Vagina (tissue), 2 donors: Measurements from ENCODE around the gene RFT1. TPM values are rescaled to one million over a fixed set of nuclear protein-coding genes. Genes with fewer than 3 reads are reported as not detected.

ENCODE experiments used
- DNase-seq, 2 donors: peaks; one replicate each; pipeline ENCODE4 v3.0.0-alpha.2; 2017; ENCODE audit errors: extremely low spot score in 2 of 2
- H3K27ac ChIP-seq: fragments of 200-600 bp; sonication (generic); one replicate; pipeline ENCODE4 v1.5.1; 2019
- H3K27me3 ChIP-seq: fragments of 200-600 bp; sonication (generic); one replicate; pipeline ENCODE4 v1.5.1; 2019
- H3K36me3 ChIP-seq, 2 donors: fragments of 200-600 bp; sonication (generic); one replicate each; pipeline ENCODE4 v1.5.1; 2017 to 2019
- H3K4me1 ChIP-seq: fragments of 200-600 bp; sonication (generic); one replicate; pipeline ENCODE4 v1.5.1; 2019
- H3K4me3 ChIP-seq, 2 donors: fragments of 200-600 bp; sonication (generic); 1 replicate in 1 of 2; 2 replicates in 1 of 2; pipeline ENCODE4 v1.5.1; 2016 to 2019
- H3K9me3 ChIP-seq: fragments of 200-600 bp; sonication (generic); one replicate; pipeline ENCODE4 v1.5.1; 2019
- CTCF ChIP-seq, 3 experiments: fragments of 450-650 bp in 2 of 3; fragments of 200-600 bp in 1 of 3; sonication (generic) in 1 of 3; IDR thresholded peaks; one replicate each; pipeline ENCODE4 v1.5.1; 2017 to 2019; ENCODE audit warnings: antibody characterized with exemption in 3 of 3, mild to moderate bottlenecking in 2 of 3, moderate library complexity in 2 of 3
- POLR2A ChIP-seq, 2 donors: fragments of 450-650 bp; IDR thresholded peaks; one replicate each; pipeline ENCODE4 v1.6.1; 2017; ENCODE audit warnings: antibody characterized with exemption in 2 of 2, mild to moderate bottlenecking in 2 of 2, moderate library complexity in 2 of 2
- POLR2AphosphoS5 ChIP-seq, 2 donors: sonication (generic); formaldehyde crosslinking; IDR thresholded peaks; one replicate each; pipeline ENCODE4 v1.9.0; 2017; ENCODE audit warnings: antibody characterized with exemption in 2 of 2, mild to moderate bottlenecking in 2 of 2, low read depth in 1 of 2; ENCODE audit not compliant: insufficient read depth in 1 of 2
- intact Hi-C: fragments of 100-400 bp; cut with DNase I; formaldehyde crosslinking; loops from one replicate; pipeline ENCODE4 v1.15.1; 2023
- total RNA-seq: library from RNA; depleted of rRNA; stranded (reverse); fragments of >200 nt; gene quantifications from one replicate; pipeline ENCODE4 v1.2.3, GENCODE V29; 2016

The RFT1 gene
- total RNA-seq, 1 donor from 2014 or later, result 13.8 TPM

- H3K27me3 ChIP-seq, result no peaks in the 10 kb centered on the region
- intact Hi-C loops, result no loop called here
- H3K4me3 ChIP-seq, result no peak overlapping the region
- H3K36me3 ChIP-seq, result no peaks in the 10 kb centered on the region
- H3K9me3 ChIP-seq, result no peaks in the 10 kb centered on the region
- peaks cover 57% of the 10 kb centered on the region for H3K4me1 ChIP-seq
- H3K27ac ChIP-seq, result no peak overlapping the region
- DNase-seq, result no peak
- TF ChIP-seq POLR2AphosphoS5 (IDR thresholded peaks at IDR 0.05; ENCODE audit: insufficient read depth in 1 of 2, low read depth in 1 of 2) (no peak), CTCF (IDR thresholded peaks at IDR 0.05) (no peak), POLR2A (IDR thresholded peaks at IDR 0.05) (no peak)
These were observed 37.4 kb upstream of the RFT1 start for GRCh38 chr3:53167418-53168174.

DNA sequence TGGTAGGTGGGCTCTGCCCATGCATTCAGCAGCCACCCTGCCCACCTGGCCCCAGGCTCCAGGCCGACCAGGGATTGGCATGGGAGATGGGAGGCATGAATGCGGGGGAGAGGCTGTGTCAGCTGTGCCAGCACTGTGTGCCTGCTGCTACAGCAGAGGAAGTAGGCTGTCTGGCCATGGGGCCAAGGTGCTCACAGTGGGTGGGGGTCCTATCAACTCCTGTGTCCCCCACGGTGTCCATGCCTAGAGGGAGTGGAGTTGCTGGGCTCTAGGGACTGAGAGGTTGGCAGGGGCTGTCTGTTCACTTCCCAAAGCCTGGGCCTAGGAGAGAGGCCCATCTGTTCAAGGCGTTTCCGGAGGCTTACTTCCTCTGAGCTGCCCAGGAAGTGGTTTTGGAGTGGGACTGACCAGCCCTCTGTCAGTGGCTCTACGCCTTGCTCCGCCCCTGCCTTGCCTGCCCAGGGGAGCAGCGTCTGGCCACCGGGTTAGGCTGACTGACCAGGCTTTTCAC is 36.6 kb upstream of the RFT1 start:
- TF ChIP-seq POLR2A (IDR thresholded peaks at IDR 0.05), result no peak
- no peak for TF ChIP-seq POLR2AphosphoS5 (IDR thresholded peaks at IDR 0.05; ENCODE audit: insufficient read depth in 1 of 2, low read depth in 1 of 2)
- no peak for TF ChIP-seq CTCF (IDR thresholded peaks at IDR 0.05)
- no peaks in the 10 kb centered on the region for H3K27me3 ChIP-seq
- intact Hi-C loops, result no loop called here
- peaks cover 65% of the 10 kb centered on the region for H3K4me1 ChIP-seq
- no peak overlapping the region for H3K27ac ChIP-seq
- no peak overlapping the region for H3K4me3 ChIP-seq
- no peaks in the 10 kb centered on the region for H3K36me3 ChIP-seq
- no peaks in the 10 kb centered on the region for H3K9me3 ChIP-seq
- DNase-seq, result no peak

- Histone ChIP-seq H3K27me3 (no peaks in the 10 kb centered on the region), H3K27ac (no peak overlapping the region), H3K4me1 (peaks cover 65% of the 10 kb centered on the region), H3K4me3 (no peak overlapping the region), H3K9me3 (no peaks in the 10 kb centered on the region), H3K36me3 (no peaks in the 10 kb centered on the region)
- TF ChIP-seq POLR2A (IDR thresholded peaks at IDR 0.05), result no peak
- no peak for TF ChIP-seq POLR2AphosphoS5 (IDR thresholded peaks at IDR 0.05; ENCODE audit: insufficient read depth in 1 of 2, low read depth in 1 of 2)
- no peak for TF ChIP-seq CTCF (IDR thresholded peaks at IDR 0.05)
- DNase-seq, result no peak
- intact Hi-C loops, result no loop called here
These were observed 36.0 kb upstream of the RFT1 start for GRCh38 chr3:53166206-53166605.

GRCh38 chr3:53164911-53165310 is 34.7 kb upstream of the RFT1 start:
- Histone ChIP-seq H3K4me1 (peaks cover 73% of the 10 kb centered on the region), H3K36me3 (no peaks in the 10 kb centered on the region), H3K4me3 (no peak overlapping the region), H3K27me3 (no peaks in the 10 kb centered on the region), H3K27ac (no peak overlapping the region), H3K9me3 (no peaks in the 10 kb centered on the region)
- no peak for DNase-seq
- intact Hi-C loops, result no loop called here
- TF ChIP-seq POLR2AphosphoS5 (IDR thresholded peaks at IDR 0.05; ENCODE audit: insufficient read depth in 1 of 2, low read depth in 1 of 2) (no peak), POLR2A (IDR thresholded peaks at IDR 0.05) (no peak), CTCF (IDR thresholded peaks at IDR 0.05) (no peak)
